A549 (cell line): ENCODE data around the gene FBXL4. TPM values are rescaled to one million over a fixed set of nuclear protein-coding genes. Genes with fewer than 3 reads are reported as not detected.
A peak's percentile ranks its signal among the peaks of the same experiment; 100 is the strongest.

Experiments used
- ATAC-seq, 2 experiments: fragments of 200-7000 bp in 1 of 2; fragments of >200 bp in 1 of 2; cut with Nextera tagmentation in 1 of 2; cut with Tn5 transposase in 1 of 2; 3 replicates each; pipeline versions ENCODE4 v1.8.0 to v1.9.1; 2018 to 2020; ENCODE audit warnings: mild to moderate bottlenecking in 1 of 2, moderate library complexity in 1 of 2
- CTCF ChIA-PET: fragments of 300-600 bp; sonication (Branson Sonifier 250); formaldehyde crosslinking; extraction: SDS; loops from one replicate; lab custom pipeline; 2021; ENCODE audit warnings: antibody characterized with exemption, inconsistent platforms; lab: Yijun Ruan, JAX
- POLR2A ChIA-PET: fragments of 350-600 bp; formaldehyde crosslinking; extraction: SDS; loops from one replicate; lab custom pipeline; 2021; ENCODE audit warnings: antibody characterized with exemption, inconsistent platforms; lab: Yijun Ruan, JAX
- DNase-seq, 2 experiments: peaks; one replicate each; pipeline versions ENCODE4 v3.0.0 to v3.0.0-alpha.2; 2011 to 2016; ENCODE audit warnings: low read depth in 1 of 2, low spot score in 1 of 2
- FAIRE-seq: peaks from 2 replicates; lab custom pipeline; 2011; peaks lifted over from hg19 to GRCh38; lab: Jason Lieb, UNC
- H3K27ac ChIP-seq, 2 experiments: fragments of >200 bp; sonication (Bioruptor Twin); formaldehyde crosslinking; 3 replicates each; pipeline ENCODE4 v1.5.1; 2016 to 2017
- H3K4me1 ChIP-seq: fragments of >200 bp; sonication (Bioruptor Twin); formaldehyde crosslinking; 3 replicates; pipeline ENCODE4 v1.6.1; 2016
- H3K4me2 ChIP-seq: fragments of >200 bp; sonication (Bioruptor Twin); formaldehyde crosslinking; 3 replicates; pipeline ENCODE4 v1.6.1; 2016
- H3K4me3 ChIP-seq: fragments of >200 bp; sonication (Bioruptor Twin); formaldehyde crosslinking; 3 replicates; pipeline ENCODE4 v1.5.1; 2016
- H3K9me3 ChIP-seq: fragments of >200 bp; sonication (Bioruptor Twin); formaldehyde crosslinking; 3 replicates; pipeline ENCODE4 v1.6.1; 2016
- EHMT2 ChIP-seq: fragments of 200-600 bp; sonication (generic); IDR thresholded peaks from 2 replicates; pipeline ENCODE4 v1.6.1; 2016; ENCODE audit warnings: antibody characterized with exemption, low read depth, mild to moderate bottlenecking, moderate library complexity
- FOSB ChIP-seq: fragments of 250-450 bp; sonication (Bioruptor Pico); IDR thresholded peaks from 2 replicates; pipeline ENCODE4 v1.5.0; 2020; ENCODE audit warnings: mild to moderate bottlenecking, moderate library complexity
- HOXA7 ChIP-seq: fragments of 250-450 bp; sonication (Bioruptor Pico); IDR thresholded peaks from 2 replicates; pipeline ENCODE4 v1.5.0; 2020; ENCODE audit warnings: mild to moderate bottlenecking, moderate library complexity
- HOXB13 ChIP-seq: fragments of 250-450 bp; sonication (Bioruptor Pico); IDR thresholded peaks from 2 replicates; pipeline ENCODE4 v1.5.0; 2020; ENCODE audit warnings: low read depth, mild to moderate bottlenecking, moderate library complexity
- MAFK ChIP-seq: fragments of 450-650 bp; IDR thresholded peaks from 2 replicates; pipeline ENCODE4 v1.6.1; 2014; ENCODE audit not compliant: partially characterized antibody
- MAZ ChIP-seq: fragments of 150-350 bp; IDR thresholded peaks from 2 replicates; pipeline ENCODE4 v1.6.1; 2014; ENCODE audit warnings: antibody characterized with exemption, low read depth, low read length, borderline replicate concordance
- NR3C1 ChIP-seq: fragments of >200 bp; sonication (Bioruptor Twin); formaldehyde crosslinking; IDR thresholded peaks from 3 replicates; pipeline ENCODE4 v1.6.1; 2017
- RNF2 ChIP-seq: fragments of 200-600 bp; sonication (generic); IDR thresholded peaks from 2 replicates; pipeline ENCODE4 v1.6.1; 2016; ENCODE audit warnings: low read depth, mild to moderate bottlenecking, antibody characterized with exemption, moderate library complexity, borderline replicate concordance
- SMC3 ChIP-seq: fragments of >200 bp; sonication (Bioruptor Twin); formaldehyde crosslinking; IDR thresholded peaks from 3 replicates; pipeline ENCODE4 v1.6.1; 2018; ENCODE audit warnings: inconsistent platforms
- ZNF302 ChIP-seq: fragments of 250-450 bp; sonication (Bioruptor Pico); IDR thresholded peaks from 2 replicates; pipeline ENCODE4 v1.9.0; 2021; ENCODE audit warnings: inconsistent platforms, mild to moderate bottlenecking, moderate library complexity
- ZSCAN20 ChIP-seq: fragments of 250-450 bp; sonication (Bioruptor Pico); IDR thresholded peaks from 2 replicates; pipeline ENCODE4 v1.8.0; 2022; ENCODE audit warnings: mild to moderate bottlenecking, moderate library complexity
- WGBS: methylation state at CpG from one replicate; pipeline ENCODE4 v1.1.6; 2017; ENCODE audit errors: missing lambda C conversion rate; 5-methylcytosine and 5-hydroxymethylcytosine counted together
- polyA plus RNA-seq, 4 experiments: library from polyadenylated mRNA; depleted of rRNA in 3 of 4; stranded (reverse); fragments of >200 nt; fragmentation: RNase III in 1 of 4; extraction: RNeasy Plus Mini Kit Qiagen cat#74134 plus additional on column Dnase treatment in 1 of 4; gene quantifications; 2 replicates in 3 of 4; 3 replicates in 1 of 4; pipeline ENCODE4 v1.2.3, GENCODE V29; 2011 to 2017
- TF ChIP-seq, protein P1 (sequence below): fragments of >200 bp; sonication (Bioruptor Twin); formaldehyde crosslinking; IDR thresholded peaks from 3 replicates; pipeline ENCODE4 v1.6.1; 2016
- TF ChIP-seq, protein P2 (sequence below): fragments of 250-450 bp; sonication (Bioruptor Pico); IDR thresholded peaks from 2 replicates; pipeline ENCODE4 v1.5.0; 2020; ENCODE audit warnings: low read depth, mild to moderate bottlenecking, moderate library complexity
- TF ChIP-seq, protein P3 (sequence below): fragments of 200-600 bp; sonication (generic); IDR thresholded peaks from 2 replicates; pipeline ENCODE4 v1.6.1; 2016; ENCODE audit warnings: antibody characterized with exemption, mild to moderate bottlenecking, moderate library complexity

Gene FBXL4
- polyA plus RNA-seq, 2 of the 4 experiments (the other 2 are of a cell fraction) = 6.5 to 21.6 TPM

DNA sequence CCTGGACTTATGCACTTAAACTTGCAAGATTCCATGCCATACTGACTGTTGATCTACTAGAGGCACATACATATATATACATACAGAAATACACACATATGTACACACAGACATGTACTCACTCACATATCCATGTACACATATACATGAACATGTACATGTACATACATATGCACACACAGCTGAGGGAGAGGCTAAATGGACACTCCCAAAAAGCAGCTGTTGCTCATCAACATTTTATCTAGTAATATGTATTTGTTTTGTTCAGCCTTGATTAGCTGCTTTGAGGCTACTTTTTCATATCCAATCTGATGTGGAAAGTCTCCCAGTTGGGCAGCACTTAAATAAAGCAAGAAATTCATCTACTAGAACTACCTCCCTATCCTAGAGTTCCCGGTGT is 33.7 kb upstream of the FBXL4 start:
- Histone ChIP-seq H3K4me3 (no peak overlapping the region), H3K4me2 (no peak overlapping the region), H3K4me1 (no peaks in the 10 kb centered on the region)
- WGBS = 17% methylated on average over 1 of the region's 1 CpG
- CTCF ChIA-PET = interaction anchor here (1.1 kb wide), 1 partner anchor 10 kb away, joined by 4 read pairs; no protein-coding TSS in a partner anchor
- no peak for ATAC-seq
- POLR2A ChIA-PET = no interaction called here
- TF ChIP-seq SMC3 (no peak), ZSCAN20 (CRISPR knock-in tag) (no peak), FOSB (no peak), EHMT2 (no peak), MAZ (no peak), MAFK (no peak)
- TF ChIP-seq, protein P1, sequence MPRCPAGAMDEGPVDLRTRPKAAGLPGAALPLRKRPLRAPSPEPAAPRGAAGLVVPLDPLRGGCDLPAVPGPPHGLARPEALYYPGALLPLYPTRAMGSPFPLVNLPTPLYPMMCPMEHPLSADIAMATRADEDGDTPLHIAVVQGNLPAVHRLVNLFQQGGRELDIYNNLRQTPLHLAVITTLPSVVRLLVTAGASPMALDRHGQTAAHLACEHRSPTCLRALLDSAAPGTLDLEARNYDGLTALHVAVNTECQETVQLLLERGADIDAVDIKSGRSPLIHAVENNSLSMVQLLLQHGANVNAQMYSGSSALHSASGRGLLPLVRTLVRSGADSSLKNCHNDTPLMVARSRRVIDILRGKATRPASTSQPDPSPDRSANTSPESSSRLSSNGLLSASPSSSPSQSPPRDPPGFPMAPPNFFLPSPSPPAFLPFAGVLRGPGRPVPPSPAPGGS = no peak
- TF ChIP-seq, protein P2, sequence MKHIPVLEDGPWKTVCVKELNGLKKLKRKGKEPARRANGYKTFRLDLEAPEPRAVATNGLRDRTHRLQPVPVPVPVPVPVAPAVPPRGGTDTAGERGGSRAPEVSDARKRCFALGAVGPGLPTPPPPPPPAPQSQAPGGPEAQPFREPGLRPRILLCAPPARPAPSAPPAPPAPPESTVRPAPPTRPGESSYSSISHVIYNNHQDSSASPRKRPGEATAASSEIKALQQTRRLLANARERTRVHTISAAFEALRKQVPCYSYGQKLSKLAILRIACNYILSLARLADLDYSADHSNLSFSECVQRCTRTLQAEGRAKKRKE (CRISPR knock-in tag) = no peak
- TF ChIP-seq, all 56 proteins: peak for 0
- H3K9me3 ChIP-seq = no peaks in the 10 kb centered on the region
- H3K27ac ChIP-seq = no peak overlapping the region
- DNase-seq (no peak), FAIRE-seq (no peak)

- TF ChIP-seq, protein P1 = no peak
- no peak for TF ChIP-seq RNF2
- TF ChIP-seq HOXB13 (CRISPR knock-in tag) = no peak
- no peak for TF ChIP-seq HOXA7 (CRISPR knock-in tag)
- TF ChIP-seq ZNF302 (CRISPR knock-in tag) = no peak
- TF ChIP-seq, protein P3, sequence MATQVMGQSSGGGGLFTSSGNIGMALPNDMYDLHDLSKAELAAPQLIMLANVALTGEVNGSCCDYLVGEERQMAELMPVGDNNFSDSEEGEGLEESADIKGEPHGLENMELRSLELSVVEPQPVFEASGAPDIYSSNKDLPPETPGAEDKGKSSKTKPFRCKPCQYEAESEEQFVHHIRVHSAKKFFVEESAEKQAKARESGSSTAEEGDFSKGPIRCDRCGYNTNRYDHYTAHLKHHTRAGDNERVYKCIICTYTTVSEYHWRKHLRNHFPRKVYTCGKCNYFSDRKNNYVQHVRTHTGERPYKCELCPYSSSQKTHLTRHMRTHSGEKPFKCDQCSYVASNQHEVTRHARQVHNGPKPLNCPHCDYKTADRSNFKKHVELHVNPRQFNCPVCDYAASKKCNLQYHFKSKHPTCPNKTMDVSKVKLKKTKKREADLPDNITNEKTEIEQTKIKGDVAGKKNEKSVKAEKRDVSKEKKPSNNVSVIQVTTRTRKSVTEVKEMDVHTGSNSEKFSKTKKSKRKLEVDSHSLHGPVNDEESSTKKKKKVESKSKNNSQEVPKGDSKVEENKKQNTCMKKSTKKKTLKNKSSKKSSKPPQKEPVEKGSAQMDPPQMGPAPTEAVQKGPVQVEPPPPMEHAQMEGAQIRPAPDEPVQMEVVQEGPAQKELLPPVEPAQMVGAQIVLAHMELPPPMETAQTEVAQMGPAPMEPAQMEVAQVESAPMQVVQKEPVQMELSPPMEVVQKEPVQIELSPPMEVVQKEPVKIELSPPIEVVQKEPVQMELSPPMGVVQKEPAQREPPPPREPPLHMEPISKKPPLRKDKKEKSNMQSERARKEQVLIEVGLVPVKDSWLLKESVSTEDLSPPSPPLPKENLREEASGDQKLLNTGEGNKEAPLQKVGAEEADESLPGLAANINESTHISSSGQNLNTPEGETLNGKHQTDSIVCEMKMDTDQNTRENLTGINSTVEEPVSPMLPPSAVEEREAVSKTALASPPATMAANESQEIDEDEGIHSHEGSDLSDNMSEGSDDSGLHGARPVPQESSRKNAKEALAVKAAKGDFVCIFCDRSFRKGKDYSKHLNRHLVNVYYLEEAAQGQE = no peak
- POLR2A ChIA-PET = no interaction called here
- Histone ChIP-seq H3K4me2 (no peak overlapping the region), H3K9me3 (no peaks in the 10 kb centered on the region), H3K4me3 (no peak overlapping the region), H3K27ac (no peak overlapping the region), H3K4me1 (no peaks in the 10 kb centered on the region)
- DNase-seq = peak in 1 of 2 experiments; percentile 3
- no peak for ATAC-seq
- no peak for FAIRE-seq
- CTCF ChIA-PET = no interaction called here
- WGBS = 72% methylated on average over 2 of the region's 2 CpGs
Observed at GRCh38 chr6:98980819-98981218, 33.1 kb upstream of the FBXL4 start.

- TF ChIP-seq, protein P3 = no peak
- TF ChIP-seq NR3C1 = no peak
- TF ChIP-seq, all 56 proteins: peak for 0
- H3K4me2 ChIP-seq = no peak overlapping the region
- H3K9me3 ChIP-seq = no peaks in the 10 kb centered on the region
- WGBS = 29% methylated on average over 2 of the region's 2 CpGs
- ChIA-PET CTCF (no interaction called here), POLR2A (no interaction called here)
- no peak for FAIRE-seq
- H3K4me3 ChIP-seq = no peak overlapping the region
- H3K4me1 ChIP-seq = no peaks in the 10 kb centered on the region
- no peak for ATAC-seq
- H3K27ac ChIP-seq = no peak overlapping the region
- no peak for DNase-seq
Observed at GRCh38 chr6:98977671-98978292, 30.0 kb upstream of the FBXL4 start.
